Activated T-helper 2 cell treated with anti-CD3 and anti-CD28 coated beads, Interferon-gamma antibody, Interleukin-2, Interleukin-4, amounts not matched to agents 10 μg/mL and 5 μg/mL and 100 μg/mL, durations not matched to agents 14 hours and 24 hours and 36 hours (primary cell): ENCODE measurements around the gene TRPT1. TPM values are rescaled to one million over a fixed set of nuclear protein-coding genes. Genes with fewer than 3 reads are reported as not detected.

Source experiments
- DNase-seq: peaks from one replicate; pipeline ENCODE4 v3.0.0; 2021; ENCODE audit warnings: low spot score
- H3K27ac Mint-ChIP-seq: one replicate; pipeline ENCODE4 v1.8.0; 2021; ENCODE audit warnings: mixed read lengths
- H3K27me3 Mint-ChIP-seq: one replicate; pipeline ENCODE4 v1.8.0; 2021; ENCODE audit warnings: low read depth, mixed read lengths
- H3K36me3 Mint-ChIP-seq: one replicate; pipeline ENCODE4 v1.8.0; 2021; ENCODE audit warnings: low read depth, mixed read lengths
- H3K4me1 Mint-ChIP-seq: one replicate; pipeline ENCODE4 v1.8.0; 2021; ENCODE audit warnings: low read depth, mixed read lengths
- H3K4me3 Mint-ChIP-seq: one replicate; pipeline ENCODE4 v1.8.0; 2021; ENCODE audit warnings: low read depth, mild to moderate bottlenecking, moderate library complexity, mixed read lengths
- H3K9me3 Mint-ChIP-seq: one replicate; pipeline ENCODE4 v1.8.0; 2021; ENCODE audit warnings: mixed read lengths
- intact Hi-C: fragments of 100-400 bp; cut with micrococcal nuclease; formaldehyde crosslinking; loops from one replicate; pipeline ENCODE4 v1.15.1; 2023
- total RNA-seq: library from RNA; stranded (reverse); gene quantifications from 2 replicates; pipeline ENCODE4 v1.2.3, GENCODE V29; 2022

Gene TRPT1
- total RNA-seq, 1 donor from 2014 or later: 35.5 TPM

DNA sequence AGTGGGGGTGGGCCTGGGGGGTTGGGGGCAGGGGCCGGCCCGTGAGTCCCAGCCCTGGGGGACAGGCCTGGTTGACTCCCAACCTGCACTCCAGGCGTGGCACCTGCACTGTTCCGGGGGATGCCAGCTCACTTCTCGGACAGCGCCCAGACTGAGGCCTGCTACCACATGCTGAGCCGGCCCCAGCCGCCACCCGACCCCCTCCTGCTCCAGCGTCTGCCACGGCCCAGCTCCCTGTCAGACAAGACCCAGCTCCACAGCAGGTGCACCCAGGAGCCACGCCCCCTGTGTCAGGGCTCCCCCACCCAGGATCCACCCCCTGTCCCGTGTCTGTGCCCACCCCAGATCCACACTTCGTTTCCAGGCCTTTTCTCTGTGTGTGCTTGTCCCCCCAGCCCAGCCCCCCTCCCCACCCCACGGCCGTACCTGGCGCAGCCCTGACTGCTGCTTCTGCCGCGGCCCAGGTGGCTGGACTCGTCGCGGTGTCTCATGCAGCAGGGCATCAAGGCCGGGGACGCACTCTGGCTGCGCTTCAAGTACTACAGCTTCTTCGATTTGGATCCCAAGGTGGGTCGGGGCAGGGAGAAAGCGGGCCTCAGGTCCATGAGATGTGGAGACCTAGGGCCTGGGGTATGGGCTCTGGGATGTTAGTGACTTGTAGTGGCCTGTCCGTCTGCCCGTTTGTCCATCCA is 14.7 kb downstream of the TRPT1 start:
- DNase-seq: no peak
- no peaks in the 10 kb centered on the region for H3K27me3 Mint-ChIP-seq
- H3K9me3 Mint-ChIP-seq: no peaks in the 10 kb centered on the region
- no peak overlapping the region for H3K27ac Mint-ChIP-seq
- intact Hi-C loops: no loop called here
- peaks cover 17% of the 10 kb centered on the region for H3K4me1 Mint-ChIP-seq
- H3K4me3 Mint-ChIP-seq: no peak overlapping the region
- H3K36me3 Mint-ChIP-seq: peaks cover 87% of the 10 kb centered on the region

DNA sequence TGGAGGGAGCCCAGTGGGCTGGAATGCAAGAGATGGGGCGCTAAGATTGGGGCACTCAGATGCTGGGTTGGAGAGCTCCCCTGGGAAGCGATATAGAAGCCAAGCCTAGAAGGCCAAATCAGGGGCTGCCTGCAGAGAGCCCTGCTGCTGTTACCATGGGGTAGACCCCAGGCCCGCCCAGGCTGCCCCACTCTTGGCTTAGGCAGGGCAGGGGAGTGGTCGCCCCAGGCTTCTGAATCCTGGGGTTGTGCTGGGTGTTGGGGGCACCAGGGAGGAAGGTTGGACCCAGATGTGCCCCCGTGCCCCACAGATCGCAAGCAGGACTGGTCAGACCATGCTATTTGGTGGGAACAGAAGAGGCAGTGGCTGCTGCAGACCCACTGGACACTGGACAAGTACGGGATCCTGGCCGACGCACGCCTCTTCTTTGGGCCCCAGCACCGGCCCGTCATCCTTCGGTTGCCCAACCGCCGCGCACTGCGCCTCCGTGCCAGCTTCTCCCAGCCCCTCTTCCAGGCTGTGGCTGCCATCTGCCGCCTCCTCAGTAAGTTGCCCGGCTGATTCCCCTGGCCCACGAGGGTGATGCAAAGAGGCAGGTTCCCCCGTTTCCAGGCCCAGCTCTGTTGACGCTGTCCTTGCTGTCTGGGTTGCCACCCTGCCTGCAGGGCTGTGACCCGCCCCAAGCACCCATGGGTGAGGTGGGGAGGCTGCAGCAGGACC is 15.5 kb downstream of the TRPT1 start:
- DNase-seq: no peak
- Mint-ChIP-seq H3K4me3 (no peak overlapping the region), H3K27me3 (no peaks in the 10 kb centered on the region), H3K36me3 (peaks cover 90% of the 10 kb centered on the region), H3K4me1 (peaks cover 22% of the 10 kb centered on the region), H3K27ac (peak overlapping the region; percentile 42), H3K9me3 (no peaks in the 10 kb centered on the region)
- intact Hi-C loops: no loop called here

DNA sequence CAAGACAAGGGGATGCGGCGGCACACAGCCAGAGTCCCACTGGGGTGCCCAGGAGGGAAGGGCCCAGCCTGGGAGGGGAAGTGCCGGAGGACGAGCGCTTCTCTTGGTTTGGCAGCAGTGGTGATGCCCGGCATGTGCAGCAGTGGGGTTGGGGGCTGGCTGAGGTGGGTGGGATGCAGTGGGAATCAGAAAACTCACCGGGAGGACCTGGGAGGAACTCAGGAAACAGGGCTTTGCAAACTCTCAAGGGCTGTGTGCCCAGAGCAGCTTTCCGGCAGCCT is 16.5 kb downstream of the TRPT1 start:
- Mint-ChIP-seq H3K36me3 (peaks cover 87% of the 10 kb centered on the region), H3K4me1 (peaks cover 20% of the 10 kb centered on the region), H3K4me3 (no peak overlapping the region), H3K9me3 (no peaks in the 10 kb centered on the region), H3K27ac (peak overlapping the region; percentile 33), H3K27me3 (no peaks in the 10 kb centered on the region)
- DNase-seq: no peak
- intact Hi-C loops: loop anchor here (5.0 kb wide), 1 partner anchor 148 kb away; the partner anchor contains the start of gene RPS6KA4

DNA sequence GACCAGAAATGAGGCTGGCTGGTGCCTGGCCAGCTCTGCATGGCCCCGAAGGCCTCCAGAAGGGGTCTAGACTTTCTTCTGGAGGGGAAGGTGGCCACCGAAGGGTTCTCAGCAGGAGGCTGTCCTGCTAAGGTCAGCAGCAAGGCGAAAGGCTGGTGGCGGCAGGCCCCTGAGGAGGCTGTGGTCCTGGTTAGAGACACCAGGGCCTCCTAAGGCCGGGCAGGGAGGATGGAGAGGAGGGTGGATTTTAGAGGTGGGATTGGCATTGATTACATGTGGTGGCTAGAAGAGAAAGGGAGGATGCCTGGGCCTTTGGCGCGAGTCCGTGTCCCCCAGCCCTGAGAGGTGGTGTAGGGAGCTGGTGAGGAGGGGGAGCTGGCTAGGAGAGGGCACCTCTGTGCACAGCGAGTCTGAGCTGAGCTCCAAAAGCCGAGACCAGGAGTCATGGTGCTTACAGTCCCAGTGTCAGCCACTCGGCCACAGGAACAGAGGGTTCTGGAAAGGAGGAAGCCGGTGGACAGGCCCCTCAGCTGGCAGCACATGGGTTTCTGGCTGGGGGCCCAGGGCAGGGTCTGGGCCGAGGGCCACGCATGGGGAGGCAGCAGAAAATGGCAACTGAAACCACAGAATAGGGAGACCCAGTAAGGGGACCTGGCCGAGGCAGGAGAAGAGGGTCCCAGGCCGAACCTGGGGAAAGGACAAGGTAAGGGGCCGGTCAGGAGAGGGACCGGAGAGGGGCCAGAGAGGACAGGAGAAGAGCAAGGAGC is 17.0 kb downstream of the TRPT1 start:
- intact Hi-C loops: loop anchor here (5.0 kb wide), 1 partner anchor 148 kb away; the partner anchor contains the start of gene RPS6KA4
- peaks cover 25% of the 10 kb centered on the region for H3K4me1 Mint-ChIP-seq
- H3K4me3 Mint-ChIP-seq: peak overlapping the region; percentile 33
- H3K36me3 Mint-ChIP-seq: peaks cover 87% of the 10 kb centered on the region
- H3K27ac Mint-ChIP-seq: peak overlapping the region; percentile 95
- no peaks in the 10 kb centered on the region for H3K9me3 Mint-ChIP-seq
- no peak for DNase-seq
- H3K27me3 Mint-ChIP-seq: no peaks in the 10 kb centered on the region

DNA sequence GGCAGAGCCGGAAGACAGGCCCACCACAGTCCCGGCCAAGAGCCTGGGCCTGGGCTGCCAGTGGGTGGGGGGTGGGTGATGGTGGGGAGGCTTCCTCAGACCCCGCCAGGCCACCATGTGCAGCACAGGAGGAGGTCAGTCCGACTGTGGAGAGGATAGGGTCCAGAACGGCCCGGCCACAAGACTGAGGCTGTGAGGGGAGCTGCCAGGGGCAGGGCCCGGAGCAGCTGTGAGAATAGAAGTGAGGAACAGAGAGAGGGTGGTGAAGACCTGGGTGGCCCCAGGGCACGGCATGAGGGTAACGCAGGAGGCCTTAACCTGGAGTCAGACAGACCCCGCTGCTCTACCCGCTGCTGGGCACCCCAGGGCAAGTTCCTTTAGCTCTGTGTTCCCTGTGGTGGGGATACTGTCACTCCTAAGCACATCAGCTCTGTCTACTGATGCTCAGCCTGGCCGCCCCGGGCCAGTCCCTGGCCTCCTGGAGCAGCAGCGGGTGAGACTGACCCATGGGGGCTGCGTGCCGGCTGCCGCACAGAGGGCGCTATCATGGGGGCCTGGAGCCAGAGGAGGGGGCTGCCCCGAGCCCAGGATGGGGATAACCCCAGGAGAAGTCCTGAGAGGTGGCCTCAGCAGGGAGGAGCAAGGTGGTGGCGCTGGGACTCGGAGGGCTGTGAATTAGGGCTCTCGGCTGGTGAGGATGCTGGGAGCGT is 17.7 kb downstream of the TRPT1 start:
- intact Hi-C loops: loop anchor here (5.0 kb wide), 1 partner anchor 149 kb away; the partner anchor contains the start of gene RPS6KA4
- H3K27ac Mint-ChIP-seq: peak overlapping the region; percentile 95
- peaks cover 25% of the 10 kb centered on the region for H3K4me1 Mint-ChIP-seq
- DNase-seq: no peak
- peaks cover 90% of the 10 kb centered on the region for H3K36me3 Mint-ChIP-seq
- H3K9me3 Mint-ChIP-seq: no peaks in the 10 kb centered on the region
- H3K27me3 Mint-ChIP-seq: no peaks in the 10 kb centered on the region
- H3K4me3 Mint-ChIP-seq: peak overlapping the region; percentile 92

DNA sequence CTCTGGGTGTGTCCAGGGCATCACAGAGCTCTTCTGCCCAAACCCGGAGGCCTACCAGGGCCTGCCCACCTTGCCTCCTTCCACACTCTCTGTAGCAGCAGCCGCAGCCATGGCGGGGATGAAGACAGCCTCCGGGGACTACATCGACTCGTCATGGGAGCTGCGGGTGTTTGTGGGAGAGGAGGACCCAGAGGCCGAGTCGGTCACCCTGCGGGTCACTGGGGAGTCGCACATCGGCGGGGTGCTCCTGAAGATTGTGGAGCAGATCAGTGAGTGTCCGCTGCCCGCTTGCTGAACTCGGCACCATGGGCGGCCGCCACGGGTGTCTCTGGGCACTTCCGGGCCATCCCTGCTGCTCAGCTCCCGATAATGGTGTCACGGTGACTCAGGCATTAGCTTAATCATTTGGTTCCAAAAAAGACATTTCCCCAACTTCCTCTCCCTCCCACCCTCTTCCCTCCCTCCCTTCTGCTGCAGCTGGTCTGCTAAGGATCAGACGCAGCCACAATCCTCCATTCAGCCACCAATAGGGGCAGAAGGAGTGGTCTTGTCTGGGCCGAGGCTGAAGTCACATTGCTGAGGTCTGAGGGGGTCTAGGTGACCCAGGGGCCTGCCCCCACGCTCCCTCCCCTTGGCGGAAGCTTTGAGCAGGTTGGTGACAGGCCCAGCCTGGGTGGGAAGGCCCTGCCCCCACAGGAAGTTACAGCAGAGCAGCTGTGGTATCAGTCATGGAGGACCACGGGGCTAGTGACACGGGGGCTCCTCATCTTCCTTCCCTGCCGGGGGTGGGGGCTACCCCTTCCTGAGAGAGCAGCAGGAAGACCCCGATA is 18.5 kb downstream of the TRPT1 start:
- Mint-ChIP-seq H3K27ac (peak overlapping the region; percentile 95), H3K4me1 (peaks cover 26% of the 10 kb centered on the region), H3K4me3 (peak overlapping the region; percentile 92), H3K36me3 (peaks cover 92% of the 10 kb centered on the region), H3K9me3 (no peaks in the 10 kb centered on the region), H3K27me3 (no peaks in the 10 kb centered on the region)
- peak; percentile 73 for DNase-seq
- intact Hi-C loops: loop anchor here (1.0 to 5.0 kb wide), 5 partner anchors 19 to 150 kb away; partner anchors contain the start of genes FKBP2, NUDT22, RPS6KA4 and TRPT1

DNA sequence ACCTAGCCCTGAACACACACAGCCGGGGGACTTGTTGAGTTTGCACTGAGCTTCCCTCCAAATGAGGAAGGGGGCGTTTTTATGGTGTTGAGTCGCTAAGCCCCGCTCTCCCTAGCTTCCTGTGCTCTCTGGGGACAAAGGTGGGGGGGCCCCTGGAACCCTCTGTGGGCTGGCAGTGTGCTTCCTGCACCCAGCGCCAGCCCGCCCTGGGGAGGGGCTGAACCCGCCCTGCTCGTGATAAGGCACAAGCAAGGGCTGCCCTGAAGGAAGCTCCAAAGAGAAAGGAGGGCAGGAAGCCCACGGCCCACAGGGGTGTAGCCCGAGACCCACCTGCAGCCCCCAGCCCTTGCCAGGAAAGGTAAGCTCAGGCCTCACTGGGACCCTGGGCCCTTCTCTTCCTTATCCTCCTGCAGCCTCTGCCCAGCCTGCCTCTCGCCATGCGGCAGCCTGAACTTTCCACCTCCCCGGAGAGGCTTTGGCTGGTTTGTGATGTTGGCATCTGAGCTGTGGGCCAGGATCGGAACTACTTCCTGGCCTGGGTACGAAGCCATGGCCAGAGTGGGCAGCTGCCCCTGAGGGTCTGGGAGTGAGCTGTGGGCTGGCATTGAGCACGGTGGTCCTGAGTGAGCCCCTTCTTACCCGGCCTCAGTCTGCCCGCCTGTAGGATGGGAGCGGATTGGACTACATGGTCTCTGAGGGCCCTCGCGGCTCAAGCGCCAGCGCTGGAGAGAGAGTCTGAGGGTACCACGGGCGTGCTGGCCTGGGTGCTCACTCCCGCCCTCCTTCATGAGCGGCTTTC is 19.3 kb downstream of the TRPT1 start, which contains the start of gene FERMT3:
Gene FERMT3 (plus strand): TSS at position 265 of the 799 bp plus-strand sequence. CDS start 644 bp downstream, outside the sequence.
- peak; percentile 74 for DNase-seq
- peaks cover 25% of the 10 kb centered on the region for H3K4me1 Mint-ChIP-seq
- no peaks in the 10 kb centered on the region for H3K9me3 Mint-ChIP-seq
- H3K4me3 Mint-ChIP-seq: peak within 1 kb of the TSS; percentile 92
- peaks cover 90% of the 10 kb centered on the region for H3K36me3 Mint-ChIP-seq
- no peaks in the 10 kb centered on the region for H3K27me3 Mint-ChIP-seq
- intact Hi-C loops: loop anchor here (1.0 to 5.0 kb wide), 5 partner anchors 19 to 151 kb away; partner anchors contain the start of genes FKBP2, NUDT22, RPS6KA4 and TRPT1
- peak within 1 kb of the TSS; percentile 95 for H3K27ac Mint-ChIP-seq

DNA sequence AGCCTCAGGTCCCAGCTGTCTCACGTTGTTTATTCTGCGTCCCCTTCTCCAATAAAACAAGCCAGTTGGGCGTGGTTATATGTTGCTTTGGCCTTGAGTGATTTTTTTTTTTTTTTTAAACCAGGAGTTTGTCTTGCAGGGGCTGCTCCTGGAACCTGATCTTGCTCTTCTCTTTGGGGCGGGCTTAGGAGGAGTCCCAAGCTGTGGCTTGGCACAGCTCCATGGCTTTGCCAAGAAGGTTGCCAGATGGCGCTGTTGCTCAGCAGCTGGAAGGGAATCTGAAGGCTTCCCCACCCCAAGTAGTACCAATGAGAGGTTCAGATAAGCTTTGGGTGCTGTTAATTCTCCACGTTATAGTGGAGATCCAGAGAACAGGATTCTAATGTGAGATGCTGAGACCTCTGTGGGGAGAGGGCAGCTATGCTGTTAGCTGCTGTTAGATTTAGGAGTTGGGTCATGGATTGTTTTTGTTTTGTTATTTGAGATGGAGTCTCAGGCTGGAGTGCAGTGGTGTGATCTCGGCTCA is 21.5 kb downstream of the TRPT1 start:
- H3K4me3 Mint-ChIP-seq: peak overlapping the region; percentile 75
- peaks cover 21% of the 10 kb centered on the region for H3K4me1 Mint-ChIP-seq
- peaks cover 91% of the 10 kb centered on the region for H3K36me3 Mint-ChIP-seq
- H3K27ac Mint-ChIP-seq: peak overlapping the region; percentile 81
- H3K27me3 Mint-ChIP-seq: no peaks in the 10 kb centered on the region
- intact Hi-C loops: loop anchor here (1.0 kb wide), 1 partner anchor 100 kb away; no protein-coding TSS in a partner anchor
- no peaks in the 10 kb centered on the region for H3K9me3 Mint-ChIP-seq
- peak; percentile 67 for DNase-seq

DNA sequence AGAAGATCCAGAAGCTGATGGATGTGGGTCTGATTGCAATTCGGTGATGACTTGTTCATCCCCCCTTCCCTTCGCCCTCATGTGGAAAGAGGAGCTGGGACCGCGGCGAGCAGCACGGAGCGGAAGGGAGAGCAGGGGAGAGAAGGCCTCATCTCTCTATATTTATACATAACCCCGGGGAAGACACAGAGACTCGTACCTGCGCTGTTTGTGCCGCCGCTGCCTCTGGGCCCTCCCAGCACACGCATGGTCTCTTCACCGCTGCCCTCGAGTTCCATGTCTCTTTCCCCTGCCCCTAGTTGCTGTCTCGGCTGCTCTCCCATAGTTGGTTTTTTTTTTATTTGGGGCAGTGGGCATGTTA is 21.9 kb downstream of the TRPT1 start:
- intact Hi-C loops: loop anchor here (1.0 kb wide), 1 partner anchor 100 kb away; no protein-coding TSS in a partner anchor

DNA sequence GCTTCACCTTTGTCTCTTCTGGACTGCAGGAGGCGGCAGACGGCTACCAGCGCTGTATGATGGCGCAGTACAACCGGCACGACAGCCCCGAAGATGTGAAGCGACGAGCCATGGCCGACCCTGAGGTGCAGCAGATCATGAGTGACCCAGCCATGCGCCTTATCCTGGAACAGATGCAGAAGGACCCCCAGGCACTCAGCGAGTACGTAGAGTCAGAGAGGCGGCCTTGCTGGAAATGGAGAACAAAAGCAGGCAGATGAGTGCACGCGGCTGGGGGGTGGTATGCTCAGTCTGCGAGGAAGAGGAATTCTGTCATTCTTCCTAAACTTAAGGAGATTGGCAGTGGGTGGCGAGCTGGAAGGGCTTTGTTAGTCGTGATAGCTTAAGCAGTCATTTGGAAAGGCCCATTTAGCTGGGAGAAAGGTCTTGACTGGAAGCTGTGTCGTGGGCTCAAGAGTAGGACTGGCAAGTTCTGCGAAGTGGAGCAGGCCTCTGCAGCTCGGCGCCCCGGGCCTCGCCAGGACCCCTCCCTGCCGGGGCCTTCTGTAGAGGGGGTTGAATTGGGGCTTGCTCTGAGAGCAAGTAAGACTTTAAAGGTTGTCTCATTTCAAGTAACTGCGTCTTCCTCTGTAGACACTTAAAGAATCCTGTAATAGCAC is 22.4 kb downstream of the TRPT1 start:
- intact Hi-C loops: loop anchor here (1.0 kb wide), 1 partner anchor 101 kb away; no protein-coding TSS in a partner anchor
- H3K4me1 Mint-ChIP-seq: peaks cover 17% of the 10 kb centered on the region
- peaks cover 88% of the 10 kb centered on the region for H3K36me3 Mint-ChIP-seq
- no peak overlapping the region for H3K4me3 Mint-ChIP-seq
- no peaks in the 10 kb centered on the region for H3K9me3 Mint-ChIP-seq
- H3K27ac Mint-ChIP-seq: no peak overlapping the region
- no peaks in the 10 kb centered on the region for H3K27me3 Mint-ChIP-seq
- DNase-seq: no peak

More for the DNA sequence above, 21.9 kb downstream of the TRPT1 start:
- Mint-ChIP-seq H3K4me1 (peaks cover 19% of the 10 kb centered on the region), H3K4me3 (no peak overlapping the region), H3K9me3 (no peaks in the 10 kb centered on the region), H3K27me3 (no peaks in the 10 kb centered on the region), H3K27ac (no peak overlapping the region), H3K36me3 (peaks cover 89% of the 10 kb centered on the region)
- DNase-seq: no peak
